H1 (cell line): ENCODE data around the gene HMGN2. TPM values are rescaled to one million over a fixed set of nuclear protein-coding genes. Genes with fewer than 3 reads are reported as not detected.

Experiments
- CTCF ChIA-PET: fragments of 300-600 bp; sonication (Branson Sonifier 250); formaldehyde crosslinking; loops from one replicate; lab custom pipeline; 2021; ENCODE audit not compliant: partially characterized antibody; lab: Charles Lee
- POLR2A ChIA-PET: fragments of 300-600 bp; sonication (Branson Sonifier 250); formaldehyde crosslinking; loops from one replicate; lab custom pipeline; 2021; ENCODE audit warnings: inconsistent platforms; ENCODE audit not compliant: partially characterized antibody; lab: Charles Lee
- DNase-seq, 2 experiments: peaks; one replicate each; pipeline versions ENCODE4 v3.0.0 to v3.0.0-alpha.2; 2010 to 2022; ENCODE audit warnings: low spot score in 2 of 2, low read depth in 1 of 2, mixed read lengths in 1 of 2
- FAIRE-seq: peaks from 2 replicates; lab custom pipeline; 2011; peaks lifted over from hg19 to GRCh38; lab: Jason Lieb, UNC
- H2AFZ ChIP-seq: 2 replicates; pipeline ENCODE4 v1.8.1; 2012; ENCODE audit warnings: low read length, inconsistent platforms
- H2AK5ac ChIP-seq: 2 replicates; pipeline ENCODE4 v1.6.1; 2013; ENCODE audit warnings: low read depth, low read length
- H2BK120ac ChIP-seq: replicated peaks from 2 replicates; pipeline ENCODE3; 2013; ENCODE audit warnings: low read depth, low read length, inconsistent platforms
- H2BK12ac ChIP-seq: 2 replicates; pipeline ENCODE4 v1.6.1; 2013; ENCODE audit warnings: low read depth, low read length
- H2BK15ac ChIP-seq: 2 replicates; pipeline ENCODE4 v1.6.1; 2013; ENCODE audit warnings: low read length
- H2BK20ac ChIP-seq: 2 replicates; pipeline ENCODE4 v1.6.1; 2013; ENCODE audit warnings: low read length
- H2BK5ac ChIP-seq: 2 replicates; pipeline ENCODE4 v1.6.1; 2013; ENCODE audit warnings: low read depth, low read length
- H3K14ac ChIP-seq: 2 replicates; pipeline ENCODE4 v1.6.1; 2013; ENCODE audit warnings: inconsistent platforms; ENCODE audit not compliant: insufficient read length
- H3K18ac ChIP-seq: 2 replicates; pipeline ENCODE4 v1.6.1; 2013; ENCODE audit warnings: low read length; ENCODE audit errors: extremely low read depth
- H3K23ac ChIP-seq: 2 replicates; pipeline ENCODE4 v1.6.1; 2013; ENCODE audit warnings: inconsistent platforms; ENCODE audit not compliant: insufficient read length
- H3K23me2 ChIP-seq: 2 replicates; pipeline ENCODE4 v1.6.1; 2013; ENCODE audit warnings: low read depth, low read length
- H3K27ac ChIP-seq: 2 replicates; pipeline ENCODE4 v1.6.1; 2011; ENCODE audit warnings: low read depth, low read length, inconsistent platforms
- H3K27me3 ChIP-seq, 4 experiments: replicated peaks in 1 of 4; 1 replicate in 1 of 4; 2 replicates in 3 of 4; pipeline versions ENCODE4 v1.6.1 to v1.8.1; 2011 to 2013; ENCODE audit warnings: low read length in 3 of 4, mild to moderate bottlenecking in 3 of 4, inconsistent platforms in 2 of 4, mixed read lengths in 2 of 4, moderate library complexity in 1 of 4; ENCODE audit not compliant: control insufficient read depth in 3 of 4, insufficient read depth in 3 of 4; ENCODE audit errors: extremely low read depth in 1 of 4
- H3K36me3 ChIP-seq, 4 experiments: 2 replicates each; pipeline versions ENCODE4 v1.6.1 to v1.8.1; 2011 to 2013; ENCODE audit warnings: mild to moderate bottlenecking in 4 of 4, low read length in 3 of 4, moderate library complexity in 2 of 4, control low read depth in 1 of 4, inconsistent platforms in 1 of 4; ENCODE audit not compliant: insufficient read depth in 4 of 4, control insufficient read depth in 2 of 4
- H3K4ac ChIP-seq: replicated peaks from 2 replicates; pipeline ENCODE3; 2013; ENCODE audit warnings: low read length, low read depth, mixed read lengths, inconsistent platforms; ENCODE audit not compliant: insufficient read length
- H3K4me1 ChIP-seq, 4 experiments: replicated peaks in 1 of 4; 1 replicate in 1 of 4; 2 replicates in 3 of 4; pipeline versions ENCODE4 v1.6.1 to v1.8.1; 2011 to 2013; ENCODE audit warnings: low read length in 3 of 4, inconsistent platforms in 2 of 4, mixed read lengths in 1 of 4; ENCODE audit not compliant: insufficient read depth in 4 of 4, control insufficient read depth in 3 of 4
- H3K4me2 ChIP-seq, 2 experiments: 2 replicates each; pipeline versions ENCODE4 v1.6.1 to v1.8.1; 2011 to 2013; ENCODE audit warnings: low read depth in 2 of 2, low read length in 2 of 2, control low read depth in 1 of 2, inconsistent platforms in 1 of 2, mild to moderate bottlenecking in 1 of 2; ENCODE audit not compliant: insufficient read depth in 1 of 2
- H3K4me3 ChIP-seq, 4 experiments: fragments of 200-600, 300-600 bp in 1 of 4; sonication (generic), shearing (Covaris generic), sonication (Bioruptor Twin) in 1 of 4; 2 replicates each; pipeline versions ENCODE4 v1.5.1 to v1.8.1; 2011 to 2016; ENCODE audit warnings: low read length in 4 of 4, low read depth in 3 of 4, control low read depth in 2 of 4, inconsistent platforms in 2 of 4, mild to moderate bottlenecking in 2 of 4, mixed read lengths in 1 of 4, moderate library complexity in 1 of 4; ENCODE audit not compliant: insufficient read depth in 2 of 4; ENCODE audit errors: extremely low read depth in 1 of 4
- H3K56ac ChIP-seq: replicated peaks from 2 replicates; pipeline ENCODE3; 2013; ENCODE audit warnings: low read depth, mild to moderate bottlenecking, mixed read lengths, low read length, inconsistent platforms; ENCODE audit not compliant: insufficient read length
- H3K79me1 ChIP-seq: 2 replicates; pipeline ENCODE4 v1.6.1; 2013; ENCODE audit warnings: low read depth, low read length, control low read depth
- H3K79me2 ChIP-seq, 2 experiments: 2 replicates each; pipeline versions ENCODE4 v1.6.1 to v1.8.1; 2012 to 2013; ENCODE audit warnings: low read length in 2 of 2, mild to moderate bottlenecking in 2 of 2, inconsistent platforms in 1 of 2; ENCODE audit not compliant: insufficient read depth in 2 of 2, control insufficient read depth in 1 of 2
- H3K9ac ChIP-seq, 4 experiments: replicated peaks in 1 of 4; 1 replicate in 1 of 4; 2 replicates in 3 of 4; pipeline versions ENCODE4 v1.6.1 to v1.8.1; 2011 to 2013; ENCODE audit warnings: low read depth in 3 of 4, low read length in 3 of 4, control low read depth in 2 of 4, mild to moderate bottlenecking in 2 of 4, moderate library complexity in 2 of 4, inconsistent platforms in 1 of 4; ENCODE audit errors: extremely low read depth in 1 of 4
- H3K9me3 ChIP-seq, 2 experiments: 2 replicates each; pipeline versions ENCODE4 v1.6.1 to v1.8.1; 2012 to 2013; ENCODE audit warnings: mild to moderate bottlenecking in 2 of 2, moderate library complexity in 2 of 2, control low read depth in 1 of 2, inconsistent platforms in 1 of 2, low read depth in 1 of 2, low read length in 1 of 2, mixed read lengths in 1 of 2; ENCODE audit not compliant: insufficient read depth in 2 of 2
- H4K20me1 ChIP-seq, 2 experiments: replicated peaks in 1 of 2; 2 replicates each; pipeline versions ENCODE3 to v1.8.1; 2011 to 2013; ENCODE audit warnings: inconsistent platforms in 2 of 2, low read length in 2 of 2, mild to moderate bottlenecking in 1 of 2; ENCODE audit not compliant: insufficient read depth in 2 of 2, control insufficient read depth in 1 of 2
- H4K5ac ChIP-seq: 2 replicates; pipeline ENCODE4 v1.6.1; 2013; ENCODE audit warnings: low read length, low read depth, mixed read lengths, inconsistent platforms; ENCODE audit not compliant: insufficient read length
- H4K8ac ChIP-seq: 2 replicates; pipeline ENCODE4 v1.8.0; 2013; ENCODE audit warnings: mild to moderate bottlenecking, moderate library complexity, low read length, inconsistent platforms; ENCODE audit not compliant: insufficient read depth; ENCODE audit errors: extremely low read depth
- H4K91ac ChIP-seq: replicated peaks from 2 replicates; pipeline ENCODE3; 2013; ENCODE audit warnings: low read length, mixed read lengths, inconsistent platforms; ENCODE audit not compliant: insufficient read length
- ATF3 ChIP-seq: IDR thresholded peaks from 2 replicates; pipeline ENCODE4 v1.6.1; 2011; ENCODE audit warnings: low read depth, mild to moderate bottlenecking, low read length; ENCODE audit not compliant: insufficient read depth
- E2F6 ChIP-seq: IDR thresholded peaks from 2 replicates; pipeline ENCODE4 v1.6.1; 2012; ENCODE audit warnings: inconsistent platforms
- HDAC6 ChIP-seq: IDR thresholded peaks from one replicate; pipeline ENCODE4 v1.7.1; 2012; ENCODE audit warnings: low read depth, mild to moderate bottlenecking, inconsistent platforms, low read length, moderate library complexity
- RNF2 ChIP-seq: fragments of 200-900, 300-1000 bp; sonication (generic); IDR thresholded peaks from 2 replicates; pipeline ENCODE4 v1.7.1; 2016; ENCODE audit warnings: borderline replicate concordance, low read depth, mild to moderate bottlenecking, antibody characterized with exemption, low read length; ENCODE audit not compliant: poor library complexity, severe bottlenecking; ENCODE audit errors: missing control alignments
- SAP30 ChIP-seq: fragments of 300-600 bp; sonication (generic); IDR thresholded peaks from 2 replicates; pipeline ENCODE4 v1.7.1; 2012; ENCODE audit warnings: low read length, moderate library complexity, mild to moderate bottlenecking, inconsistent platforms; ENCODE audit not compliant: insufficient read depth, insufficient replicate concordance
- YY1 ChIP-seq: IDR thresholded peaks from 2 replicates; pipeline ENCODE4 v1.6.1; 2011; ENCODE audit warnings: low read depth, mild to moderate bottlenecking, low read length
- ZNF274 ChIP-seq: IDR thresholded peaks from 2 replicates; pipeline ENCODE4 v1.7.0; 2012; ENCODE audit warnings: low read length, borderline replicate concordance; ENCODE audit errors: extremely low read depth
- WGBS, 2 experiments: shearing (Covaris generic) in 1 of 2; methylation state at CpG; one replicate each; pipeline versions ENCODE4 v1.1.6 to v1.1.7; 2013 to 2015; ENCODE audit warnings: low lambda C conversion rate in 2 of 2, mixed read lengths in 2 of 2, inconsistent platforms in 1 of 2, low coverage in 1 of 2, missing lambda C conversion rate in 1 of 2; ENCODE audit not compliant: insufficient replicate concordance in 2 of 2, insufficient coverage in 1 of 2, insufficient read length in 1 of 2; ENCODE audit errors: extremely low coverage in 1 of 2, missing lambda C conversion rate in 1 of 2; 5-methylcytosine and 5-hydroxymethylcytosine counted together
- polyA plus RNA-seq, 7 experiments: library from polyadenylated mRNA; depleted of rRNA in 3 of 7; stranded (reverse) in 5 of 7; unstranded in 2 of 7; fragments of >200 nt in 5 of 7; fragments of 200-250 nt in 2 of 7; gene quantifications; 1 replicate in 5 of 7; 2 replicates in 1 of 7; 4 replicates in 1 of 7; pipeline versions ENCODE4 v1.2.1 to v1.2.3, GENCODE V29; 2011 to 2013; ENCODE audit warnings: missing spikeins in 2 of 7, mixed read lengths in 2 of 7
- total RNA-seq: library from RNA; stranded (reverse); fragmentation: NEBNext Ultra II Directional; extraction: Animal tissue kit (Norgen Biotek cat#: 25700); gene quantifications from 2 replicates; pipeline ENCODE4 v1.2.1, GENCODE V29; 2021

Gene HMGN2
- total and polyA plus RNA-seq, 2 of the 8 experiments (the other 6 are each of a cell fraction or from before 2014, with no cell fraction given) = 254 to 453 TPM

- Histone ChIP-seq H2BK15ac (no peak overlapping the region), H3K27ac (peak overlapping the region; percentile 99; the same call in 1 of the 2 replicates), H3K14ac (no peak overlapping the region), H2BK120ac (no peak overlapping the region), H2BK5ac (no peak overlapping the region), H2BK20ac (no peak overlapping the region), H3K79me2 (peaks cover 5 to 15% of the 10 kb centered on the region in 2 experiments; a peak in 3 of 4 replicates), H2AK5ac (no peak overlapping the region), H3K4me3 (peak overlapping the region; percentile 71 to 96 (median 82)), H2AFZ (no peak overlapping the region), H3K4me2 (peak overlapping the region; percentile 76 to 82), H3K79me1 (no peaks in the 10 kb centered on the region; the same call in 1 of the 2 replicates), H3K18ac (no peak overlapping the region; the same call in 1 of the 2 replicates), H4K8ac (no peak overlapping the region), H3K23me2 (peaks cover 11% of the 10 kb centered on the region), H3K4ac (no peak overlapping the region), H3K36me3 (peaks cover 21 to 54% (median 37%) of the 10 kb centered on the region in 4 experiments), H4K20me1 (peaks cover 6 to 12% of the 10 kb centered on the region in 2 experiments), H3K9ac (peak overlapping the region; percentile 39 to 100 (median 98); a peak in 6 of 7 replicates), H3K56ac (no peak overlapping the region), H3K23ac (no peak overlapping the region), H3K27me3 (peaks cover 0 to 4% (median 0%) of the 10 kb centered on the region in 4 experiments; a peak in 2 of 7 replicates), H4K5ac (no peak overlapping the region), H3K4me1 (peaks cover 8 to 13% (median 11%) of the 10 kb centered on the region in 4 experiments), H3K9me3 (no peaks in the 10 kb centered on the region), H4K91ac (no peak overlapping the region), H2BK12ac (no peak overlapping the region)
- no peak for FAIRE-seq
- ChIA-PET CTCF (interaction anchor here (0.7 to 4.3 kb wide), 2 partner anchors 27 to 79 kb away, joined by 3 to 16 read pairs; no protein-coding TSS in a partner anchor), POLR2A (interaction anchor here (0.6 to 5.0 kb wide), 20 partner anchors 9 to 957 kb away, joined by 3 to 73 read pairs (median 10); partner anchors contain the start of genes DHDDS, LIN28A and SH3BGRL3)
- peak; percentile 74 to 95 for DNase-seq
- 15% methylated on average over 40 of the region's 71 CpGs; no CpG with 5 or more reads in 1 of the 2 experiments for WGBS, 2 experiments
- TF ChIP-seq ATF3 = no peak
- TF ChIP-seq HDAC6 = no peak
- no peak for TF ChIP-seq ZNF274
- no peak for TF ChIP-seq YY1
- peak; percentile 27 for TF ChIP-seq SAP30
- peak; percentile 76; the same call in 1 of the 2 replicates for TF ChIP-seq E2F6
- TF ChIP-seq RNF2 = no peak
Observed at GRCh38 chr1:26472901-26473845, 933 bp downstream of the HMGN2 start.
